Heart left ventricle (tissue), 16 donors: Measurements from ENCODE around the gene TAS2R43. TPM values are rescaled to one million over a fixed set of nuclear protein-coding genes. Genes with fewer than 3 reads are reported as not detected.
"Not testable (repeated sequence)": the region's sequence is repeated elsewhere in the genome, so short reads cannot be mapped to it uniquely, and the experiment has no call there.

Experiments
- ATAC-seq, 4 donors: fragments of 200-7000 bp; cut with Tn5 transposase; one replicate each; pipeline ENCODE4 v1.9.1; 2020 to 2022; ENCODE audit warnings: moderate library complexity in 4 of 4, mild to moderate bottlenecking in 3 of 4, moderate number of reproducible peaks in 1 of 4
- DNase-seq, 5 donors: peaks; one replicate each; pipeline ENCODE4 v3.0.0-alpha.2; 2020
- H3K27ac ChIP-seq, 12 donors: fragments of 200-600 bp; sonication (generic) in 4 of 12; one replicate each; pipeline versions ENCODE4 v1.5.0 to v1.8.0; 2016 to 2022; ENCODE audit warnings: mild to moderate bottlenecking in 2 of 12
- H3K27me3 ChIP-seq, 9 donors: fragments of 200-600 bp; sonication (generic) in 2 of 9; one replicate each; pipeline versions ENCODE4 v1.5.1 to v1.8.0; 2016 to 2022; ENCODE audit warnings: mild to moderate bottlenecking in 3 of 9
- H3K36me3 ChIP-seq, 9 donors: fragments of 200-600 bp; sonication (generic) in 2 of 9; one replicate each; pipeline versions ENCODE4 v1.5.0 to v1.8.0; 2018 to 2022; ENCODE audit warnings: mild to moderate bottlenecking in 2 of 9
- H3K4me1 ChIP-seq, 12 donors: fragments of 200-600 bp; sonication (generic) in 4 of 12; one replicate each; pipeline versions ENCODE4 v1.5.0 to v1.8.0; 2016 to 2022; ENCODE audit warnings: mild to moderate bottlenecking in 3 of 12
- H3K4me3 ChIP-seq, 12 donors: fragments of 200-600 bp; sonication (generic) in 4 of 12; one replicate each; pipeline versions ENCODE4 v1.5.0 to v1.8.0; 2017 to 2022; ENCODE audit warnings: mild to moderate bottlenecking in 9 of 12, moderate library complexity in 4 of 12
- H3K9me3 ChIP-seq, 12 donors: fragments of 200-600 bp; sonication (generic) in 4 of 12; one replicate each; pipeline versions ENCODE4 v1.5.0 to v1.8.0; 2016 to 2022; ENCODE audit warnings: mild to moderate bottlenecking in 1 of 12
- POLR2A ChIP-seq, 2 donors: fragments of 450-650 bp; IDR thresholded peaks; one replicate each; pipeline ENCODE4 v1.6.1; 2017; ENCODE audit warnings: antibody characterized with exemption in 2 of 2, mild to moderate bottlenecking in 2 of 2, moderate library complexity in 2 of 2
- WGBS, 4 donors: extraction: QIAGEN DNeasy Blood & Tissue Kit in 2 of 4; methylation state at CpG; one replicate each; pipeline versions ENCODE4 v1.1.5 to v1.1.7; 2013 to 2018; 5-methylcytosine and 5-hydroxymethylcytosine counted together
- intact Hi-C, 10 donors: fragments of 100-400 bp; cut with DNase I; formaldehyde crosslinking; loops; one replicate each; pipeline versions ENCODE4 v1.11.1 to v1.14.2; 2022
- polyA plus RNA-seq, 2 donors: library from polyadenylated mRNA; stranded (reverse); fragments of 200-250 nt; gene quantifications; one replicate each; pipeline ENCODE4 v1.2.3, GENCODE V29; 2013
- total RNA-seq, 9 donors: library from RNA; depleted of rRNA in 2 of 9; stranded (reverse); fragments of >200 nt in 2 of 9; fragmentation: NEBNext Ultra II Directional in 3 of 9; extraction: Animal tissue kit (Norgen Biotek cat#: 25700) in 3 of 9; gene quantifications; one replicate each; pipeline versions ENCODE4 v1.1.0 to v1.2.4, GENCODE V29; 2016 to 2023
- TF ChIP-seq, protein P1 (sequence below), 12 donors: fragments of 200-600 bp; sonication (generic) in 4 of 12; IDR thresholded peaks; one replicate each; pipeline versions ENCODE4 v1.5.0 to v1.8.0; 2018 to 2022; ENCODE audit warnings: antibody characterized with exemption in 12 of 12, mild to moderate bottlenecking in 5 of 12
- donor health status: ischemic (EF 13 %, LVEDD 7.1; RV severe dilation, severe dysfunction).
- donor health status: healthy with polysubstance abuse.
- donor health status: DM: no; HTN: yes; CAD: no.
- donor health status: DM: no; HTN: no; CAD: no.
- donor health status: ischemic (EF 25% LVEDD 6.9; RV normal size, moderate dysfunction).
- donor health status: ischemic (EF 25% LVEDD 5.7; RV mildly dilated, moderate dysfunction).
- donor health status: healthy.
- donor health status: DM: yes; HTN: yes; CAD: no.
- donor health status: ischemic (EF 35%, LVEDD 5.7; RV mildly dilated, moderate dysfunction).
- donor health status: nonischemic (EF 11% LVEDD 7.7; RV severe dilation, severe dysfunction).
- donor health status: DM: yes; HTN: yes; CAD: no.
- donor health status: PGD.
- donor health status: ischemic (EF 29% LVEDD 5.4; RV normal size, mild dysfunction).
- donor health status: nonischemic (EF 23%, LVEDD 6.1; RV moderate dilation, normal function).

Gene TAS2R43
- total and polyA plus RNA-seq, 11 donors = 0.37 to 0.88 TPM; not detected in 9

DNA sequence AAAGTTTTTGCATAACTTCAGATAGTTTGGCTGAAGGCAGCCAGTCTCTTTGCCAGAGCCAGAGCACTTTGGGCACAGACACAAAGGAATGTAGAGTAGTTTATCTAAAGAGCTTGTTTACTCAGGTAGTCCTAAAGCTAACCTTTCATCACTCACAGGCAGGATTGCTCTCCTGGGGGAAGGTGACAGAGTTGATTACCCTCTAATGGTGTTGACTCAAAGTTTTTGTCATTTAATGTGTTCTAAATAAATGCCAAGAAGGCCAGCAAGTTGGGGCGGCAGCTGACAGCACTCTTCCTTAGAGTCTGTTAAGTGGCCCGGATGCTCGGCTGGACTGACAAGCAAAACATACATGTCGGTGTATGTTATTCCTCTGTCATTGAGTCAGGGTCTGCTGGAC lies 20.7 kb downstream of the TAS2R43 start:
- WGBS, 4 donors = 44 to 55% (median 49%) methylated on average over 4 of the region's 4 CpGs
- Histone ChIP-seq H3K4me1 (peaks cover 0 to 18% (median 0%) of the 10 kb centered on the region in 12 donors), H3K9me3 (no peaks in the 10 kb centered on the region), H3K36me3 (no peaks in the 10 kb centered on the region), H3K4me3 (no peak overlapping the region), H3K27ac (no peak overlapping the region), H3K27me3 (no peaks in the 10 kb centered on the region)
- no peak for DNase-seq
- TF ChIP-seq POLR2A (IDR thresholded peaks at IDR 0.05) = no peak
- TF ChIP-seq, protein P1, sequence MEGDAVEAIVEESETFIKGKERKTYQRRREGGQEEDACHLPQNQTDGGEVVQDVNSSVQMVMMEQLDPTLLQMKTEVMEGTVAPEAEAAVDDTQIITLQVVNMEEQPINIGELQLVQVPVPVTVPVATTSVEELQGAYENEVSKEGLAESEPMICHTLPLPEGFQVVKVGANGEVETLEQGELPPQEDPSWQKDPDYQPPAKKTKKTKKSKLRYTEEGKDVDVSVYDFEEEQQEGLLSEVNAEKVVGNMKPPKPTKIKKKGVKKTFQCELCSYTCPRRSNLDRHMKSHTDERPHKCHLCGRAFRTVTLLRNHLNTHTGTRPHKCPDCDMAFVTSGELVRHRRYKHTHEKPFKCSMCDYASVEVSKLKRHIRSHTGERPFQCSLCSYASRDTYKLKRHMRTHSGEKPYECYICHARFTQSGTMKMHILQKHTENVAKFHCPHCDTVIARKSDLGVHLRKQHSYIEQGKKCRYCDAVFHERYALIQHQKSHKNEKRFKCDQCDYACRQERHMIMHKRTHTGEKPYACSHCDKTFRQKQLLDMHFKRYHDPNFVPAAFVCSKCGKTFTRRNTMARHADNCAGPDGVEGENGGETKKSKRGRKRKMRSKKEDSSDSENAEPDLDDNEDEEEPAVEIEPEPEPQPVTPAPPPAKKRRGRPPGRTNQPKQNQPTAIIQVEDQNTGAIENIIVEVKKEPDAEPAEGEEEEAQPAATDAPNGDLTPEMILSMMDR (IDR thresholded peaks at IDR 0.05) = no peak
- no peak for ATAC-seq
- intact Hi-C loops = loop anchor here in 6 of 10 donors (2.0 to 5.0 kb wide), 2 partner anchors 53 to 54 kb away; no protein-coding TSS in a partner anchor

DNA sequence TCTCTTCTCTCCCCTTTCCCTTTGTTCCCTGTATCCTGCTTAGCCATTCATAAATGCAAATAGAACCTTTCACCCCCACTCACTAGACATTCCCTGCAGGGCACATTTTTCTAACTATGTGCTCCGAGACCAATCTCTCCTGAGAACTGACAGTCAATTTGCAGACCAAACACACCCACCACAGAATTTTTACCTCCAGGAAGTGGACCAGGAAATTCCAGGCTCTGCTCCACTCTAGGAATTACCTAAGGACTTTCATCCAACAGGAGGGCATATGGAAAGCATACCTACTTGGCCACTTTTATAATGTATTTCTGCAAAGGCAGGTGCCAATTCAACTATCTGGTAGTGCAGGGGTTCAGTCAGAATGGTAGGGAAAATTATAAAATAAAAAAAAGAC lies 21.1 kb downstream of the TAS2R43 start:
- WGBS, 4 donors = 45 to 67% (median 63%) methylated on average over 1 of the region's 1 CpG; no CpG with 5 or more reads in 1 of the 4 donors
- Histone ChIP-seq H3K27ac (no peak overlapping the region), H3K4me1 (peaks cover 0 to 18% (median 0%) of the 10 kb centered on the region in 12 donors), H3K4me3 (no peak overlapping the region), H3K27me3 (no peaks in the 10 kb centered on the region), H3K9me3 (no peaks in the 10 kb centered on the region), H3K36me3 (no peaks in the 10 kb centered on the region)
- ATAC-seq (no peak), DNase-seq (no peak)
- intact Hi-C loops = loop anchor here in 6 of 10 donors (2.0 to 5.0 kb wide), 2 partner anchors 52 to 54 kb away; no protein-coding TSS in a partner anchor
- no peak for TF ChIP-seq POLR2A (IDR thresholded peaks at IDR 0.05)
- TF ChIP-seq, protein P1 (IDR thresholded peaks at IDR 0.05) = no peak

DNA sequence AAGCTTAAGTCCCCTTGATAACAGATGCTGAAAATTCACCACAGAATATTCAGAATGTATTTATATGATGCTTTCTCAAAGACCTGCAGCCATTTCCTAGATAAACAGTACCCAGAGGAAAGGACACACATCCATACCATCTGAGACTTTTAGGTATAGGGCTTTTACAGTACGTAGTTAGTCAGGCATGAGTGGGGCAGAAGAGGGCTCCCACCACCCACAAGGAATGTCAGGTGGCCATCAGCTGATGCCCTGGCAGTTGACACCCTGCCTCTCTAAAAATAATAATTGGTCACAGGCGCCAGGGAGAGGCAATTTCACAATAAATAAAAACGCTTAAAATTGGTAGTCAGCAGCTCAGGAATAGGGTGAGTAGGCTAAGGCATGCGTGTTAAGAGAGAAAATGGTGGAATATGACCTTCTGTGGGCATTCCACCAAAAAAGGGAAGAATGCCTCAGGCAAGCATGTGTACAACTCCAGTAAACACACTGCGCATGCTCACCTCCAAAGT lies 22.2 kb downstream of the TAS2R43 start:
- Histone ChIP-seq H3K9me3 (no peaks in the 10 kb centered on the region), H3K4me1 (peaks cover 0 to 18% (median 0%) of the 10 kb centered on the region in 12 donors), H3K36me3 (no peaks in the 10 kb centered on the region), H3K4me3 (no peak overlapping the region), H3K27me3 (no peaks in the 10 kb centered on the region), H3K27ac (no peak overlapping the region)
- intact Hi-C loops = loop anchor here in 6 of 10 donors (2.0 to 10.0 kb wide), 3 partner anchors 51 to 105 kb away; partner anchors contain the start of gene SMIM10L1 (in 1 of the 6)
- TF ChIP-seq POLR2A (IDR thresholded peaks at IDR 0.05) = no peak
- TF ChIP-seq, protein P1 (IDR thresholded peaks at IDR 0.05) = no peak
- no peak for DNase-seq
- WGBS, 4 donors = 71 to 83% (median 74%) methylated on average over 5 of the region's 5 CpGs
- ATAC-seq = peak in 1 of 4 donors; percentile 51

DNA sequence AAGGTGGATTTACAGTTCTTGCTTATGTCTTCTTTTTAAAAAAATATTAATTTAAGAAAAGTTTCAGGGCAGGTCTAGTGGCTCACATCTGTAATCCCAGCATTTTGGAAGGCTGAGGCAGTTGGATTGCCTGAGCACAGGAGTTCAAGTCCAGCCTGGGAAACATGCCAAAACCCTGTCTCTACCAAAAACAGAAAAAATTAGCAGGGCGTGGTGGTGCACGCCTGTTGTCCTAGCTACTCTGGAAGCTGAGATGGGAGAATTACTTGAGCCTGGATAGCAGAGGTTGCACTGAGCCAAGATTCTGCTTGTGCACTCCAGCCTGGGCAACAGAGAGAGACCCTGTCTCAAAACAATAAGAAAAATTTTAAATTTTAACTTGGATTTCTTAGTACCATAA lies 24.6 kb downstream of the TAS2R43 start:
- Histone ChIP-seq H3K27me3 (no peaks in the 10 kb centered on the region), H3K36me3 (no peaks in the 10 kb centered on the region), H3K4me1 (peaks cover 0 to 18% (median 0%) of the 10 kb centered on the region in 12 donors), H3K9me3 (no peaks in the 10 kb centered on the region), H3K27ac (no peak overlapping the region), H3K4me3 (no peak overlapping the region)
- WGBS, 4 donors = 5 to 47% (median 42%) methylated on average over 2 of the region's 2 CpGs
- intact Hi-C loops = loop anchor here in 2 of 10 donors (2.0 to 10.0 kb wide), 2 partner anchors 29 to 107 kb away; partner anchors contain the start of gene SMIM10L1 (in 1 of the 2)
- TF ChIP-seq POLR2A (IDR thresholded peaks at IDR 0.05) = no peak
- TF ChIP-seq, protein P1 (IDR thresholded peaks at IDR 0.05) = no peak
- peak in 3 of 4 donors; percentile 79 to 94 (median 79) for ATAC-seq
- peak in 4 of 5 donors; percentile 40 to 73 (median 59) for DNase-seq

DNA sequence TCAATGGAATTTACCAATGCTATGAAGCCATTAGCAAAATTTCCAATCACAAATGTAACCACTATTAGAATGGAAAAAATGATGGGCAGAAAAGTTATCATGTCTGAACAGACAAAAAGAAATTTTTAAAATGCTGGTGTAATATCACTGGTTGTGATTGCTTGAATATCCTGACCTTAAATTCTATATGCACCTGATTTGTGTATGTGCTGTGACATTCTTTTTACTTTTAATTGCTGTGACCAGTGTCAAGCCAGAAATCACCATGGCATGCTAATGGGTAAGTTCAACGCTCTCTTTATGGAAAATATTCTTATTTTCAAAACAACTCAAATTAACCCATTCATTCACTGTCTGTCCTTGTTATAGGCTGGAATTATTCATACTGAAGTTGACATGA lies 29.9 kb downstream of the TAS2R43 start, which contains the start of gene TAS2R46:
Gene TAS2R46, minus strand, starts transcription at position 101 of the 400 bp plus-strand sequence. Its CDS starts 0 bp downstream, at position 101.
- not testable (repeated sequence) for H3K9me3 ChIP-seq, DNase-seq, H3K4me1 ChIP-seq, H3K36me3 ChIP-seq, H3K4me3 ChIP-seq, ATAC-seq, H3K27ac ChIP-seq, H3K27me3 ChIP-seq
- intact Hi-C loops = loop anchor here in 1 of 10 donors (10.0 kb wide), 1 partner anchor 113 kb away; the partner anchor contains the start of gene SMIM10L1
- WGBS, 4 donors = 92 to 96% (median 94%) methylated on average over 1 of the region's 1 CpG
